Tibial artery (tissue), 4 donors: Measurements from ENCODE around the gene NPEPPS.

Source experiments
- DNase-seq, 2 donors: peaks; one replicate each; pipeline ENCODE4 v3.0.0-alpha.2; 2019
- H3K27ac ChIP-seq, 2 donors: fragments of 200-600 bp; sonication (generic) in 1 of 2; 1 replicate in 1 of 2; 2 replicates in 1 of 2; pipeline ENCODE4 v1.5.1; 2018 to 2019; ENCODE audit warnings: mild to moderate bottlenecking in 1 of 2
- H3K27me3 ChIP-seq, 2 donors: fragments of 200-600 bp; sonication (generic) in 1 of 2; one replicate each; pipeline versions ENCODE4 v1.5.1 to v1.6.0; 2016 to 2019
- H3K36me3 ChIP-seq, 3 donors: fragments of 200-600 bp; sonication (generic) in 2 of 3; one replicate each; pipeline ENCODE4 v1.5.1; 2016 to 2019; ENCODE audit warnings: mild to moderate bottlenecking in 2 of 3
- H3K4me1 ChIP-seq, 4 donors: fragments of 200-600 bp; sonication (generic) in 2 of 4; 1 replicate in 3 of 4; 2 replicates in 1 of 4; pipeline ENCODE4 v1.5.1; 2016 to 2019
- H3K4me3 ChIP-seq, 2 donors: fragments of 200-600 bp; sonication (generic) in 1 of 2; 1 replicate in 1 of 2; 2 replicates in 1 of 2; pipeline ENCODE4 v1.5.1; 2018 to 2019; ENCODE audit warnings: mild to moderate bottlenecking in 2 of 2
- H3K9me3 ChIP-seq, 3 donors: fragments of 200-600 bp; sonication (generic) in 1 of 3; one replicate each; pipeline ENCODE4 v1.5.1; 2016 to 2019
- CTCF ChIP-seq, 2 experiments: fragments of 200-600 bp in 1 of 2; fragments of 450-650 bp in 1 of 2; IDR thresholded peaks; one replicate each; pipeline ENCODE4 v1.5.1; 2017 to 2019; ENCODE audit warnings: antibody characterized with exemption in 2 of 2, mild to moderate bottlenecking in 1 of 2, moderate library complexity in 1 of 2
- intact Hi-C: fragments of 100-400 bp; cut with DNase I; formaldehyde crosslinking; loops from one replicate; pipeline ENCODE4 v1.15.0; 2023; ENCODE audit warnings: low total_unique reads

NPEPPS gene

GRCh38 chr17:47664624-47664941 lies 133.7 kb downstream of the NPEPPS start:
- TF ChIP-seq CTCF (IDR thresholded peaks at IDR 0.05) = no peak
- Histone ChIP-seq H3K36me3 (peaks cover 86 to 97% (median 88%) of the 10 kb centered on the region in 3 donors), H3K27ac (no peak overlapping the region), H3K4me1 (no peaks in the 10 kb centered on the region), H3K9me3 (no peaks in the 10 kb centered on the region), H3K4me3 (no peak overlapping the region), H3K27me3 (no peaks in the 10 kb centered on the region)
- intact Hi-C loops = no loop called here
- DNase-seq = no peak

GRCh38 chr17:47665655-47666054 lies 134.7 kb downstream of the NPEPPS start:
- peaks cover 86 to 97% (median 90%) of the 10 kb centered on the region in 3 donors for H3K36me3 ChIP-seq
- no peaks in the 10 kb centered on the region for H3K27me3 ChIP-seq
- no peak for TF ChIP-seq CTCF (IDR thresholded peaks at IDR 0.05)
- no peak for DNase-seq
- no peaks in the 10 kb centered on the region for H3K9me3 ChIP-seq
- H3K4me1 ChIP-seq = no peaks in the 10 kb centered on the region
- intact Hi-C loops = no loop called here
- H3K4me3 ChIP-seq = no peak overlapping the region
- H3K27ac ChIP-seq = no peak overlapping the region

GRCh38 chr17:47669081-47669480 lies 138.2 kb downstream of the NPEPPS start:
- Histone ChIP-seq H3K27ac (no peak overlapping the region), H3K27me3 (no peaks in the 10 kb centered on the region), H3K9me3 (no peaks in the 10 kb centered on the region), H3K4me3 (no peak overlapping the region), H3K36me3 (peaks cover 90 to 97% (median 91%) of the 10 kb centered on the region in 3 donors), H3K4me1 (no peaks in the 10 kb centered on the region)
- DNase-seq = no peak
- TF ChIP-seq CTCF (IDR thresholded peaks at IDR 0.05) = no peak
- intact Hi-C loops = no loop called here

DNA sequence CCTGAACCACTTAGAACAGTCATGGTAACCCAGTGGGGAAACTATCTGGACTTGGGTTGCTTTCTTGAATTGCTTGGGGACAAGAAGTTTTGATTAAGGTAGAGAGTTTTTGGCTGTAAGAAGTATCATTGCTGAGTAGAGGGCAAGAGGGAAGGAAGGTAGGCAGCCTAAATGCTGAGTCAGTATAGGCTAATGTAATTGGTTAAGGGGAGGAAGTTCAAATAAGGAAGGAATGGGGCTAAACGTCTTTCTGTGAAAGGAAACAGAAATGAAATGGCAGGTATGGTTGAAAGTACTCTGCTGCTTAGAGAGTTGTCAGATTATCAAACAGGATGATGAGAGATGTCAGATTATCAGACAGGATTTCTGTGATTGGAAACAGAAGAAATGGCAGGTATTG lies 139.2 kb downstream of the NPEPPS start:
- no peaks in the 10 kb centered on the region for H3K9me3 ChIP-seq
- H3K4me3 ChIP-seq = no peak overlapping the region
- H3K27ac ChIP-seq = no peak overlapping the region
- no peak for TF ChIP-seq CTCF (IDR thresholded peaks at IDR 0.05)
- no peak for DNase-seq
- no peaks in the 10 kb centered on the region for H3K4me1 ChIP-seq
- intact Hi-C loops = no loop called here
- no peaks in the 10 kb centered on the region for H3K27me3 ChIP-seq
- peaks cover 96 to 97% (median 97%) of the 10 kb centered on the region in 3 donors for H3K36me3 ChIP-seq
